CD14-positive monocyte (primary cell): ENCODE data around the gene LIN37. TPM values are rescaled to one million over a fixed set of nuclear protein-coding genes. Genes with fewer than 3 reads are reported as not detected.

Experiments
- DNase-seq, 3 donors: peaks; one replicate each; pipeline ENCODE4 v3.0.0-alpha.2; 2011 to 2022
- H2AFZ ChIP-seq: 2 replicates; pipeline ENCODE4 v1.6.0; 2012; ENCODE audit warnings: mild to moderate bottlenecking, low read depth, low read length, inconsistent platforms; ENCODE audit not compliant: insufficient read depth, poor library complexity, severe bottlenecking
- H3K27ac ChIP-seq, 2 donors: 1 replicate in 1 of 2; 2 replicates in 1 of 2; pipeline ENCODE4 v1.5.1; 2012 to 2013; ENCODE audit warnings: low read length in 2 of 2, control low read depth in 1 of 2, inconsistent platforms in 1 of 2, low read depth in 1 of 2, mild to moderate bottlenecking in 1 of 2
- H3K27me3 ChIP-seq, 2 donors: one replicate each; pipeline versions ENCODE4 v1.6.0 to v1.6.1; 2011 to 2013; ENCODE audit warnings: low read length in 2 of 2; ENCODE audit not compliant: control insufficient read depth in 2 of 2, insufficient read depth in 2 of 2
- H3K36me3 ChIP-seq, 2 donors: replicated peaks in 1 of 2; 1 replicate in 1 of 2; 2 replicates in 1 of 2; pipeline versions ENCODE4 v1.5.1 to v1.6.1; 2012 to 2013; ENCODE audit warnings: low read length in 2 of 2, control low read depth in 1 of 2, inconsistent platforms in 1 of 2, mild to moderate bottlenecking in 1 of 2; ENCODE audit not compliant: insufficient read depth in 2 of 2, control insufficient read depth in 1 of 2
- H3K4me1 ChIP-seq, 2 donors: 1 replicate in 1 of 2; 2 replicates in 1 of 2; pipeline versions ENCODE4 v1.5.1 to v1.6.1; 2012 to 2013; ENCODE audit warnings: low read length in 2 of 2, control low read depth in 1 of 2, inconsistent platforms in 1 of 2, mild to moderate bottlenecking in 1 of 2, moderate library complexity in 1 of 2; ENCODE audit not compliant: insufficient read depth in 2 of 2, control insufficient read depth in 1 of 2
- H3K4me2 ChIP-seq: replicated peaks from 2 replicates; pipeline ENCODE3; 2012; ENCODE audit warnings: low read length, moderate library complexity, mild to moderate bottlenecking; ENCODE audit not compliant: poor library complexity, severe bottlenecking; ENCODE audit errors: extremely low read depth
- H3K4me3 ChIP-seq, 3 experiments: fragments of 200-600 bp in 1 of 3; sonication (generic) in 1 of 3; replicated peaks in 1 of 3; 1 replicate in 2 of 3; 2 replicates in 1 of 3; pipeline ENCODE4 v1.5.1; 2011 to 2013; ENCODE audit warnings: low read length in 3 of 3, mild to moderate bottlenecking in 3 of 3, control low read depth in 2 of 3, low read depth in 2 of 3, inconsistent platforms in 1 of 3, moderate library complexity in 1 of 3
- H3K79me2 ChIP-seq: 2 replicates; pipeline ENCODE4 v1.6.0; 2012; ENCODE audit warnings: mild to moderate bottlenecking, control low read depth, inconsistent platforms, low read length, moderate library complexity; ENCODE audit not compliant: insufficient read depth
- H3K9ac ChIP-seq: 2 replicates; pipeline ENCODE4 v1.6.0; 2017; ENCODE audit warnings: low read length, mild to moderate bottlenecking; ENCODE audit not compliant: insufficient read depth, poor library complexity, severe bottlenecking
- H3K9me3 ChIP-seq, 2 donors: replicated peaks in 1 of 2; 1 replicate in 1 of 2; 2 replicates in 1 of 2; pipeline versions ENCODE4 v1.5.1 to v1.6.1; 2012 to 2013; ENCODE audit warnings: low read length in 2 of 2, control low read depth in 1 of 2; ENCODE audit not compliant: control insufficient read depth in 1 of 2, insufficient read depth in 1 of 2
- H4K20me1 ChIP-seq: 2 replicates; pipeline ENCODE4 v1.6.0; 2012; ENCODE audit warnings: mild to moderate bottlenecking, low read length, control low read depth, moderate library complexity; ENCODE audit not compliant: insufficient read depth
- H3K27ac Mint-ChIP-seq, 7 donors: one replicate each; pipeline ENCODE4 v1.8.0; 2020; ENCODE audit warnings: mild to moderate bottlenecking in 7 of 7, mixed read lengths in 7 of 7, moderate library complexity in 6 of 7, inconsistent platforms in 2 of 7
- H3K27me3 Mint-ChIP-seq, 3 donors: one replicate each; pipeline ENCODE4 v1.8.0; 2021 to 2022; ENCODE audit warnings: low read depth in 3 of 3, mild to moderate bottlenecking in 3 of 3, mixed read lengths in 3 of 3, moderate library complexity in 3 of 3, inconsistent platforms in 1 of 3
- H3K36me3 Mint-ChIP-seq, 2 donors: one replicate each; pipeline ENCODE4 v1.8.0; 2020; ENCODE audit warnings: mixed read lengths in 2 of 2, inconsistent platforms in 1 of 2, mild to moderate bottlenecking in 1 of 2
- H3K4me1 Mint-ChIP-seq: one replicate; pipeline ENCODE4 v1.8.0; 2020; ENCODE audit warnings: mild to moderate bottlenecking, mixed read lengths
- H3K4me3 Mint-ChIP-seq, 2 donors: one replicate each; pipeline ENCODE4 v1.8.0; 2020; ENCODE audit warnings: mild to moderate bottlenecking in 2 of 2, mixed read lengths in 2 of 2, moderate library complexity in 1 of 2
- H3K9me3 Mint-ChIP-seq, 7 donors: one replicate each; pipeline ENCODE4 v1.8.0; 2020 to 2022; ENCODE audit warnings: mixed read lengths in 7 of 7, mild to moderate bottlenecking in 6 of 7, moderate library complexity in 6 of 7, inconsistent platforms in 2 of 7
- WGBS: methylation state at CpG from one replicate; pipeline ENCODE4 v1.1.5; 2013; ENCODE audit warnings: missing lambda C conversion rate; ENCODE audit not compliant: insufficient coverage; 5-methylcytosine and 5-hydroxymethylcytosine counted together
- intact Hi-C, 2 donors: fragments of 100-400 bp; cut with micrococcal nuclease; formaldehyde crosslinking; loops; one replicate each; pipeline versions ENCODE4 v1.15.0 to v1.15.1; 2023
- polyA minus RNA-seq: library from RNA; depleted of rRNA, polyadenylated mRNA; stranded (reverse); fragments of >200 nt; gene quantifications from 2 replicates; pipeline ENCODE4 v1.2.3, GENCODE V29; 2012
- polyA plus RNA-seq, 3 donors: library from polyadenylated mRNA; depleted of rRNA in 1 of 3; unstranded in 2 of 3; stranded (reverse) in 1 of 3; fragments of 300-500 nt in 2 of 3; fragments of >200 nt in 1 of 3; fragmentation: Illumina TruSeq in 2 of 3; gene quantifications; 1 replicate in 2 of 3; 2 replicates in 1 of 3; pipeline ENCODE4 v1.2.3, GENCODE V29; 2012 to 2021
- total RNA-seq, 12 experiments: library from RNA in 1 of 12; stranded (reverse) in 1 of 12; fragments of 120-200 nt in 1 of 12; gene quantifications; one replicate each; pipeline ENCODE4 v1.2.4 and lab custom pipeline; 2013 to 2026; ENCODE audit warnings: mixed read lengths in 6 of 12, inconsistent platforms in 1 of 12
- TF ChIP-seq, protein P1 (sequence below): fragments of 200-600 bp; IDR thresholded peaks from one replicate; pipeline ENCODE4 v1.8.0; 2022; ENCODE audit warnings: antibody characterized with exemption, mild to moderate bottlenecking

LIN37 gene, protein sequence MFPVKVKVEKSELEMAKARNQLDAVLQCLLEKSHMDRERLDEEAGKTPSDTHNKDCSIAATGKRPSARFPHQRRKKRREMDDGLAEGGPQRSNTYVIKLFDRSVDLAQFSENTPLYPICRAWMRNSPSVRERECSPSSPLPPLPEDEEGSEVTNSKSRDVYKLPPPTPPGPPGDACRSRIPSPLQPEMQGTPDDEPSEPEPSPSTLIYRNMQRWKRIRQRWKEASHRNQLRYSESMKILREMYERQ
- total RNA-seq (2013) = 11.9 TPM
- polyA plus RNA-seq (10 to 100 TPM in 1 of 3 donors, 1 to 10 TPM in 2; 5.6 to 28.6 (median 7.2) TPM), polyA minus RNA-seq (5.3 and 6.1 TPM in 2 replicates), total RNA-seq (lab: John Stamatoyannopoulos, UW) (0.35 to 4.6 (median 2.2) reads per million in 11 experiments)

- Histone ChIP-seq H2AFZ (peak within 1 kb of the TSS; percentile 78), H3K27me3 (no peaks in the 10 kb centered on the region), H3K4me3 (peak within 1 kb of the TSS; percentile 64 to 96 (median 87)), H4K20me1 (no peaks in the 10 kb centered on the region), H3K79me2 (peaks cover 46% of the 10 kb centered on the region), H3K9ac (peak within 1 kb of the TSS; percentile 68), H3K4me1 (peaks cover 37 to 50% of the 10 kb centered on the region in 2 donors), H3K36me3 (peaks cover 13 to 16% of the 10 kb centered on the region in 2 donors), H3K4me2 (peak within 1 kb of the TSS; percentile 87), H3K9me3 (no peaks in the 10 kb centered on the region), H3K27ac (peak within 1 kb of the TSS; percentile 11 to 71)
- TF ChIP-seq, protein P1, sequence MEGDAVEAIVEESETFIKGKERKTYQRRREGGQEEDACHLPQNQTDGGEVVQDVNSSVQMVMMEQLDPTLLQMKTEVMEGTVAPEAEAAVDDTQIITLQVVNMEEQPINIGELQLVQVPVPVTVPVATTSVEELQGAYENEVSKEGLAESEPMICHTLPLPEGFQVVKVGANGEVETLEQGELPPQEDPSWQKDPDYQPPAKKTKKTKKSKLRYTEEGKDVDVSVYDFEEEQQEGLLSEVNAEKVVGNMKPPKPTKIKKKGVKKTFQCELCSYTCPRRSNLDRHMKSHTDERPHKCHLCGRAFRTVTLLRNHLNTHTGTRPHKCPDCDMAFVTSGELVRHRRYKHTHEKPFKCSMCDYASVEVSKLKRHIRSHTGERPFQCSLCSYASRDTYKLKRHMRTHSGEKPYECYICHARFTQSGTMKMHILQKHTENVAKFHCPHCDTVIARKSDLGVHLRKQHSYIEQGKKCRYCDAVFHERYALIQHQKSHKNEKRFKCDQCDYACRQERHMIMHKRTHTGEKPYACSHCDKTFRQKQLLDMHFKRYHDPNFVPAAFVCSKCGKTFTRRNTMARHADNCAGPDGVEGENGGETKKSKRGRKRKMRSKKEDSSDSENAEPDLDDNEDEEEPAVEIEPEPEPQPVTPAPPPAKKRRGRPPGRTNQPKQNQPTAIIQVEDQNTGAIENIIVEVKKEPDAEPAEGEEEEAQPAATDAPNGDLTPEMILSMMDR = no peak
- Mint-ChIP-seq H3K27me3 (peaks cover 0 to 3% (median 0%) of the 10 kb centered on the region in 3 donors), H3K36me3 (peaks cover 22% of the 10 kb centered on the region in 2 donors), H3K4me1 (peaks cover 36% of the 10 kb centered on the region), H3K9me3 (no peaks in the 10 kb centered on the region), H3K27ac (peak within 1 kb of the TSS; percentile 84 to 94 (median 91)), H3K4me3 (peak within 1 kb of the TSS; percentile 90 to 93)
- DNase-seq = peak; percentile 99 to 100 (median 99)
- WGBS = 0% methylated on average over 19 of the region's 45 CpGs
- intact Hi-C loops = loop anchor here (1.0 to 10.0 kb wide), 9 partner anchors 10 to 1586 kb away; partner anchors contain the start of genes CAPNS1 (in 1 of the 2), COX6B1 (in 1 of the 2), ETV2 (in 1 of the 2) and HCST (in 1 of the 2)
Observed at GRCh38 chr19:35748106-35749020, at the start of gene LIN37. TSS of gene LIN37 (plus strand) at chr19:35748576. CDS start at chr19:35748725, 149 bp downstream.
